HG03139 (cell line): ENCODE results near the gene ZNF775.

Experiments used
- ATAC-seq: cut with Tn5 transposase; IDR thresholded peaks from one replicate; pipeline ENCODE4 v1.9.1; 2021; ENCODE audit not compliant: unreplicated experiment

The ZNF775 gene

DNA sequence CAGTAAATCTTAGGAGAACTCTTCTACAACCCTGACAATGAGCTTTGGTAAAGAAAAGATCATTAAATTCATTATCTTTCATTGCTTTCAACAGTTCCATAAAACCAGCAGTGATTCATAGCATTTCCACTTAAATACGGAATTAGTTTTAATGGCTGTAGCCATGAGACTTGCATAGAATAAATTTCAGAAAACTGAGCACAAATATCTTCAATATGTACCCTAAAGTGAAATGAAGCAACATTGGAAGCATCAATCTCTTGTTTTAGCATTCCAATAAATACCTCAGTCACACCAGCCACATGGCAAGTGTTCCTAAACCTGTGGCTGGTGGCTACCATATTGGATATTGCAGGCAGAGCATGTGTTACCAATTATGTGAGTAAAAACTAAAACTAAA lies 34.1 kb upstream of the ZNF775 start:
- ATAC-seq: no peak

DNA sequence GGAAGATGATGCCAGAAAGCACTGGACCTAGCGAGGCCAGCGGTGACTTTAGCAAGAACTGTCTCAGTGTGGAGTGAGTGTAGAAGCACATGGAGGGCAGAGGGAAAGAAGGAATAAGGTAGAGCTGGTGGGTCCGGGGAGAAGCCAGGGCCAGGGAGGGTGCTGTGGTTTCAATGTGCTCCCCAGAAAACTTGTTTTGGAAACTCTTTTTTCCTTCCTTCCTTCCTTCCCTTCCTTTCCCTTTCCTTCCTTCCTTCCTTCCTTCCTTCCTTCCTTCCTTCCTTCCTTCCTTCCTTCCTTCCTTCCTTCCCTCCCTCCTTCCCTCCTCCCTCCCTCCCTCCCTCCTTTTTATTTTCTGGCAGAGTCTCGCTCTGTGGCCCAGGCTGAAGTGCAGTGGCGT lies 32.2 kb upstream of the ZNF775 start:
- ATAC-seq: no peak

DNA sequence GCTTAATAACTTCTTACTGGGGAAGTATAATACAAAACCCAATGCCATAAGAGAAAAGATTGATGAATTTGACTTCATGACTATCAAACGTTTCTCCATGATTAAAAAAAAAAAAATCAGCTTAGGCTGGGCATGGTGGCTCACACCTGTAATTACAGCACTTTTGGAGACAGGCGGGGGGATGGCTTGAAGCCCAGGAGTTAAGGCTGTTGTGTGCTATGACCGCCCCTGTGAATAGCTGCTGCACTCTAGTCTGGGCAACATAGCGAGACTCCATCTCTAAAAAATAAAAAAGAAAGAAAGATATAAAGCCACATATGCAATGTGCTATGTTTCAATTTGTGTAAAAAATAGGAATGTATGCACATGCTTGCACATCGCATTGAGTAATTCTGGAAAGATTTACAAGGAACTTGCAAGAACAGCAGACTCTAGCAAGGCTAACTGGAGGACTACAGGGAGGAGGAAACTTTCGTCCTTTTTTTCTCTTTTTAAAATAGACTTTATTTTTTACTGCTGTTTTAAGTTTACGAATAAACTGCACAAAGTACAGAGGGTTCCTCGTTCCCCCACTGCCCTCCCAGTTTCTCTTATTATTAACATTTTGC lies 27.4 kb upstream of the ZNF775 start:
- ATAC-seq: no peak

DNA sequence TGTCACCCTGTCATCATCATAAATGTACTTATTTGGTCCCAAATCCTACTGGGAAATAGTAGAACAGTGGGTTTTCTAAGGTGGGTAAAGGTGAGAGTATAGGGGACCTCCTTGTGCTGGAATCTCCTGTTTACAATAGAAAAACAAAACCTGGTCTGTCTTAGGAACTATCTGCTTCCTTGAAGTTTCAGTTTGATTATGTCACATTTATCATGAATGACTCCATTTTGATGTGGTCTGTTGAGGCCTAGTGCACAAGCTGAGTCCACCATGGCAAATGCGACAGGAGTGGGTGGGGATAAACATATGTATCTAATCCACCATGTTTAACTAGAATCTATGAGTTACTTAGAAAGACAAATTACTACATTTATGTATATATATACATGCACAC lies 23.5 kb upstream of the ZNF775 start:
- no peak for ATAC-seq

DNA sequence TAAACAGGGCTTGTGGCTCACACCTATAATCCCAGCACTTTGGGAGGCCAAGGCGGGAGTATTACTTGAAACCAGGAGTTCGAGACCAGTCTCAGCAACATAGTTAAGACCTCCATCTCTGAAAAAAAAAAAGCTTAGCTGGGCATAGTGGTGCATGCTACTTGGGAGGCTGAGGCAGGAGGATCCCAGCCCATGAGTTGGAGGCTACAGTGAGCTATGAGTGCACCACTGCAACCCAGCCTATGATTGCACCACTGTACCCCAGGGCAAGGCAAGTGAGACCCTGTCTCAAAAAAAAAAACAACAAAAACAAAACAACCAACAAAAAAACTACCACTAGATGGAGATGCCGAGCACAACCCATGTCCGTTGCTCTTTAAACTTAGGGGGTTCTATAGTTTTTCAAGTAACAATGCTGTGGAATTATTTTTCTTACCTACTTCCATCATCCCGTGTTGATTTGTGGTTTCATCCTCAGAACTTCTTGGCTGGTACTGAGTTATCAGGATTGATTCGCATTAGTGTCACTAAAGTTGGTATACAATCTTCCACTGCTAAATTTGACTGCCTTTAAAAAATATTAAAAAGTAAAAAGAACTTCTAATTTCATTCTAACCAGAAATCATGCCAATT lies 22.7 kb upstream of the ZNF775 start:
- ATAC-seq: no peak

DNA sequence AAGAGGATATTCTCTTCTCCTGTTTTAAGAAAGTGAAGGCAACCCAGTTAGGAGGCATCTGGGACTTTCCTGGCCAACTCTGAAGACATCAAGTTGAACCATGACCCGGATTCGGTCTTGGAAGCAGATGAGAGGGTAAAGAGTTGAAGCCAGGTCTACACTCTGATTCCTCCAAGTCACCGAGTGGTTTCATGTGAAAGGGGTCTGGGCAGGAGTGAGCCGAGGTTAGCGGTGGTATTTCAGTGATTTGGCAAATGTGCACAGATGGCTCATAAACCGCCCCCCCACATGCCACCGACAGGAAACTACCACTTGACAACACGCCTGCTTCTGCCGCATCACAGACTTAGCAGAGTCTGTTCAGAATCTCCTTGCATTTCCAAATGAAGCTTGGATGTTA lies 21.9 kb upstream of the ZNF775 start:
- no peak for ATAC-seq

DNA sequence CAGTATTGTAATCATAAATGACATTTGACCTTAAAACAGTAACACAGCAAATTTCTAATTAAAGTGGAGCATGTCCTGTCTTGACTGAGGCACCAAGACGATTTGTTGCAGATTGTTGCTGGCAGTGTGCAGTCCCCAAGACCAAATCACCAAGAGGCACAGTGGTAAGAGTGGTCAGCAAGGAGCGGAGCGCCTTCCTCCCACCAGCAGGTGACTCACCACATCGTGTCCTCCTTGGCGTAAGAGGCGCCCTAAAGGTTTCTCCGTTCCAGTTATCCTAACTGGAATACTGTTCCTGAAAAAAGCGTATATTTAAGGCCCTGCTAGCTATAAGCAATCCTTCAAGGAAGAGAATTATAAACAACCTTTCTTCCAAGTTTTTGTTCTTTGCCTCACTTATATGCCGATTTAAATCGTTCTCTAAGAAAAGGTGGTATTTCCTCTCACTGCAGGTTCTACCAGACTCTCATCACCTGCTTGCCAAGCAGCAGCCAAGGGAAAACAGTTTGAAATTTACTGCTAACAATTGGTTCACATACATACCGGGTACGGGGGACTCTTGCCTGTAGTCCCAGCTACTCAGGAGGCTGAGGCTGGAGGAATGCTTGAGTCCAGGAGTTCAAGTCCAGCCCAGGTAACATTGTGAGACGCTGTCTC lies 21.2 kb upstream of the ZNF775 start:
- no peak for ATAC-seq

DNA sequence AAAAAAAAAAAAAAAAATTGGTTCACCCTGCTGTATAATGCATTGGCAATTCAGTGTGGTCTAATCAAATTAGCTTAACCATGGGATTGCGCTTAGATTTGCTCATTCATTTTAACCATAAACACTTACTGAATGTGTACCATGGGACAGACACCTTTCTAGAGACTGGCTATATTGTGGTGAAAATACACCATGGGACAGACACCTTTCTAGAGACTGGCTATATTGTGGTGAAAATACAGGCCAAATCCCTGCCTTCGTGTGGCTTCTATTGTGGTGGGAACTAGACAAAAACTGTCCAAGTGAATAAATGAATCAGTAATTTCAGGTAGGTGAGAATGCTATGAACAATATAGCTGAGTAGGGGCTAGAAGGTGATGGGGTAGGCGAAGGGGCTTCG lies 20.7 kb upstream of the ZNF775 start:
- ATAC-seq: no peak

DNA sequence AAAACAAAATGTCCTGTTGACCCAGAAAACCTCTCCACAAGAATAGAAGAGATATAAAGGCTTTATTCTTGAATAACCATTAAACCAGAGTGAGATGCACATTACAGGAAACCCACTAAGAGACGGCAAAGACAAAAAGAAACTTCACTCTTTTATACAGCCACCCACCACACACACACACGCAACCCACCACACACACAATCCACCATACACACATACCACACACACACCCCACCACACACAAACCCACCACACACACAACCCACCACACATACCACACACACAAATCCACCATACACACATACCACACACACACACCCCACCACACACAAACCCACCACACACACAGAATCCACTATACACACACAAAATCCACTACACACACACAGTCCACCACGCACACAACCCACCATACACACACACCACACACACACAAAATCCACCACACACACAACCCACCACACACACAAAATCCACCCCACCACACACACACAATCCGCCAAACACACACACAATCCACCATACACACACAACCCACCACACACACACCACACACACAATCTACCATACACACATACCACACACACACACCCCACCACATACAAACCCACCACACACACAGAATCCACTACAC lies 20.0 kb upstream of the ZNF775 start:
- ATAC-seq: no peak

DNA sequence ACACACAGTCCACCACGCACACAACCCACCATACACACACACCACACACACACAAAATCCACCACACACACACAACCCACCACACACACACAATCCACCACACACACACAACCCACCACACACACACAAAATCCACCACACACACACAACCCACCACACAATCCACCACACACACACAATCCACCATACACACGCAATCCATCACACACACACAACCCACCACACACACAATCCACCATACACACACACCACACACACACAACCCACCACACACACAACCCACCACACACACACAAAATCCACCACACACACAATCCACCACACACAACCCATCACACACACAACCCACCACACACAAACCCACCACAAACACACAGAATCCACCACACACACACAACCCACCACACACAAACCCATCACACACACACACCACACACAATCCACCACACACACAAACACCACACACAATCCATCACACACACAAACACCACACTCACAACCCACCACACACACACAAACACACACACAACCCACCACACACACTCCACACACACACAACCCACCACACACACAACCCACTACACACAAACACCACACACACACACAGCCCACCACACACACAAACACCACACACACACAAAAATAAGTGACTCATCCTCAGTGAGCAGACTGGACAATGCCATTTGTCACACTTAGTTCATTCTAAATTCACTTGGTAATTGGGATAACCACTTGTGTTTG lies 19.3 kb upstream of the ZNF775 start:
- ATAC-seq: no peak

DNA sequence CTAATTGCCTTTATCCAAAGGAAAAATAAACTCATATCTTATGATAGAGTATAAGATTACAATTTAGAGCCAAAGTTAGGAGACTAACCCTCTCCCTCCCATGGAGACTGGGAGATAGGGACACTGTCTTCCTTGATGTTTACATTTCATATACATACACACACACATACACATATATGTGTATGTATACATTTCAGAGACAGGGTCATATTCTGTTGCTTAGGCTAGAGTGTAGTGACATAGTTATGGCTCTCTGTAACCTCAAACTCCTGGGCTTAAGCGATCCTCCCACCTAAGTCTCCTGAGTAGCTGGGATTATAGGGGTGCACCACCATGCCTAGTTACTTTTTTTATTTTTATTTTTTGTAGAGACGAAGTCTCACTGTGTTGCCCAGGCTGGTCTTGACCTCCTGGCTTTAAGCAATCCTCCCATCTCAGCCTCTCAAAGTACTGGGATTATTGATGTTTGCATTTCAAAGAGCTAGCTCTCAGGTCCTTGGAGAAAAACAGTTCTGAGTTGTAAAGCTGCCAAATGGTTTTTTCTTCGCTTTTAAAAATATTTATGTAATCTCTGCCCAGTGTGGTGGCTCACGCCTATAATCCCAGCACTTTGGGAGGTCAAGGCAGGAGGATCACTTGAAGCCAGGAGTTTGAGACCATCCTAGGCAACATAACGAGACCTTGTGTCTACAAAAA lies 18.6 kb upstream of the ZNF775 start:
- ATAC-seq: no peak

DNA sequence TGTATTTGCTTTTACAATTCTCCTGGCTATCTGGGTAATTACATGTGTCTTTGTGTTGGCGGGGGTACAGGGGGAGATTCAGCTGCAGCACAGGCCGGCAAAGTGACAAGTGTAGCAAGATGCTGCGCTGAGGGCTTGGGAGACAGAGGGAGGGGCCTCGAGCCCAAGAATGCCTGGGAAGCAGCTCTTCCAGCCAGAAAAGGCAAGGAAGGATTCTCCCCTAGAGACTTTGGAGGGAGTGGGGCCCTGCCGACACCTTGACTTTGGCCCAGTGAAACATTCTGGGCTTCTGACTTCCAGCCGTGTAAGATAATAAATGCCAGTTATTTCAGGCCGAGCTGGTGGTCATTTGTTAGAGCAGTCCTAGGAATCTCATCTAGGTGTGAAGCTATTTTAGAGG lies 17.7 kb upstream of the ZNF775 start:
- ATAC-seq: no peak

DNA sequence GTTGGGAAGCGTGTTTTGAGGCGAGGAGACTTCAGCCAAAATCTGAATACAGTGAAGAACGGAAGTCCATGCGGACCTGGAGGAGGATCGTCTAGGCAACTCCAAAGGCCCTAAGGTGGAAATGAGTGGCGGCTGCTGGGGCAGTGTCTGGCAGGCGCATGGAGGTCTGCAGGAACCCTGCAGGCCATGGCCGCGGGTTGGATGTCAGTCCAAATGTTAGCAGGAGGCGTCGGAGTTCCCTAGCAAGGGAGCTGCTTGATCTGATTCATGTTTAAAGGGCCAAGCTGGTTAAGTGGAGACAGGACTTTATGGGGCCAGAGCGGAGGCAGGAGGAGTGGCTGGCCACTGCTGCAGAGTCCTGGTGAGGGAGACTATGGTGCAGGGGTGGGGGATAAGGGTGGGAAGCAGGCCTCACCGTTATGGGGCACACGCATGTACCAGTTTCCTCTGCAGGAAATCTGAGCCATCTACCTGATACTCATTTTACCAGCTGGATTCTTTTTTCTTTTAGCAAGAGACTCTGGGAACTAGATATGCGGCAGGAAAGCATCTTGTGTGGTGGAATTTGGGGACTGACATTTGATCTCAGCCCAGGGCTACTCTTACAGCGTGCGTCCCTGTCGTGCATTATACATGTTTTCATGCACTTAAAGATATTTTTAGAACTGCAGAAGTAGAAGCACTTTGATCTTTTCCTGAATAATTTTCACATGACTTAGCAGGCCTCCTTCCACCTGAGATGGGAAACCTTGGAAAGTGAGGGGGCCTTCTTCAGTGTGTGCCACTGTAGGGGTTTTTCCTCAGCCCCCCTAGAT lies 17.1 kb upstream of the ZNF775 start:
- no peak for ATAC-seq

DNA sequence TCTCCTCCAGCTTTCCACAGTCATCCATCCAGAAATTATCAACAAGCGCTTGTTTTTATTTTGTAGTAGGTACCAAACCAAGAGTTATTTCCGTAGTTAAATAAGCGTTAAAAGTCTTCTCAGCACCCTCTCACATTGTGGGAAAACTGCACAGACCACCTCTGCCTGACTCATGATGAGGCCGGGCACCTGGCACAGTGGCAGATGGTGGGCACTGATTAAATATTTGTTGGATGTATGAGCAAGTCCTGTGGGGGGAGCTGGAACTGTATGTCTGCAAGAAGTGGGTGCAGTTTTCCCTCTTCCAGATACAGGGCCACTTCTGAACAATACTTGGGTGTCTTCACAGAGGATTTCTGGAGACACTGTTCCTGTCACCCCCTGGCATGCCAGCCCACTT lies 15.8 kb upstream of the ZNF775 start:
- ATAC-seq: no peak

DNA sequence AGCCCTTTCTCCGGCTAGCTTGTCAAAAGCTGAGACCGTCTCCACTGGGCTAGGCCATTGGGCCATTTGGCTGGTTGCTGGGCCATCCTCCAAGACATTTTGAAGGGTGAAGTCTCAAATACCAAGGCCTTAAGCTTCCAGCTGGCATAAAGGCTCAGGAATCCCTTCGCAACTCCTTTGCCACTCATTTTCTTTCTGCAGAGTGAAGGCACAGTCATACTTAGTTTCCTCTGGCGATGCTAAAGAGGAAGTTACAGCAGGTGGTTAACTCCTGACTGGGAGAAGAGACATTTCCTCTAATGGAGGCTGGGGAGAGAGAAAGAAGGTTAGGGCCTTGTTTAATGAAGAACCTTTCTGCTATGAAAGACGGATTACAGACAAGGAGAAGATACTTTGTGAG lies 15.3 kb upstream of the ZNF775 start:
- no peak for ATAC-seq

DNA sequence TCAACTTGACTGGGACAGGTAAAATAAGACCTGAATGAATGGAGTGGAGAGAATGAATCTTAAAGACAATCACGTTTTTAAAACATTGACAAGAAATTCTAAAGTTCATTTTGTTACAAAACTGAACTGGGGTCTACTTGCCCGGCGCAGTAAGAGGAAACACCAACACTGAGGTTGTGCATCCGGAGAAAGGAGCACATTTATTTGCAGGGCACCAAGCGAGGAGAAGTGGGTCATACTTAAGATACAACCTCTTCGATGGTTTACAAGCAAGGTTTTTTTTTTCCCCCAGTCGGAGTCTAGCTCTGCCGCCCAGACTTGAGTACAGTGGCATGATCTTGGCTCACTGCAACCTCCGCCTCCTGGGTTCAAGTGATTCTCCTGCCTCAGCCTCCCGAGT lies 13.9 kb upstream of the ZNF775 start:
- ATAC-seq: no peak

DNA sequence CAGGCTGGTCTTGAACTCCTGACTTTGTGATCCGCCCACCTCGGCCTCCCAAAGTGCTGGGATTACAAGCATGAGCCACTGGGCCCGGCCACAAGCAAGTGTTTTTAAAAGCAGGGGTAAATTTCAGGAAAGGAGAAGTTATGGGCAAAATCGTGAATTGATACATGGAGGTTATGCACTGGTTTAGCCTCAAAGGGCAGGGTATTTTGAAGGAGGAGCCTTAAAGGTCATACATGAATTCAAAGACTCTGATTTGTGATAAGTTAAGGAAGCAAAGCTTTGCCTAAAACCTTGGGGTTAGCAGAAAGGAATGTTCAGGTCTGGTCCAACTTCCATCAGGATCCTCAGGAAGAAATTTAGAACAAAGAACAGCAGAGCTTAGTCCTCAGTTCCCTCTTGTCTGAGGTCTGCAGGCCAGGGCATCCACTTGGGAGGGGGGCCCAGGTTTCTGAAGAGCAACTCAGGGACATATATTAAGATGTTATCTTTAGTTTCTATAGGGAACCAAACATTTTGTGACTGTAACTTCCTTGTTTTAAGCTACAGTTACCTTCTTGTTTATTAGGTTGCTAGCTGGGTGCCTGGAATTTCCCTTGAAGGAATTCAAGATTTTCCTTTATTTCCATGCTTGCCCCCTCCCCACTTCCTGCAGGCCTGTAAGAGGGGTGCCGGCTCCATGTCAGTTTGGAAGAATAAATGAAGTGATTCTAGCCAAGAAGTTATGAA lies 13.3 kb upstream of the ZNF775 start:
- ATAC-seq: no peak

DNA sequence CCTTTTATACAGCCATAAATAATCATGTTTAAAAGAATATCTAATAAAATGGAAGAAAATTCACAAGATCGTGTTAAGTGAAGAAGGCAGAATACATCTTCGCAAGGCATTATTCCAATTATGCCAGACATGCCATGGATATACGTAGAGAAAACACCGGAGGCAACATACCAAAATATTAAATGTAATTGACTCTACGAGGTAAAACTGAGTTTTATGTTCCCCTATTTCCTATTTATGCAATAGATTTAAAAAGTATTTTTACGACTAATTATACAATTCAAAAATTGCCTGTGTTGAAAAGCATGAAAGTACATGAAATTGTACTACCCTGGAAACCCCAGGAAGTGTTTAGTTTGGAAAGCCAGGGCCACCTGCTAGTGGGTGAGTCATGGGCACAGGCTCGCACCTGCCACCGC lies 11.4 kb upstream of the ZNF775 start:
- no peak for ATAC-seq

DNA sequence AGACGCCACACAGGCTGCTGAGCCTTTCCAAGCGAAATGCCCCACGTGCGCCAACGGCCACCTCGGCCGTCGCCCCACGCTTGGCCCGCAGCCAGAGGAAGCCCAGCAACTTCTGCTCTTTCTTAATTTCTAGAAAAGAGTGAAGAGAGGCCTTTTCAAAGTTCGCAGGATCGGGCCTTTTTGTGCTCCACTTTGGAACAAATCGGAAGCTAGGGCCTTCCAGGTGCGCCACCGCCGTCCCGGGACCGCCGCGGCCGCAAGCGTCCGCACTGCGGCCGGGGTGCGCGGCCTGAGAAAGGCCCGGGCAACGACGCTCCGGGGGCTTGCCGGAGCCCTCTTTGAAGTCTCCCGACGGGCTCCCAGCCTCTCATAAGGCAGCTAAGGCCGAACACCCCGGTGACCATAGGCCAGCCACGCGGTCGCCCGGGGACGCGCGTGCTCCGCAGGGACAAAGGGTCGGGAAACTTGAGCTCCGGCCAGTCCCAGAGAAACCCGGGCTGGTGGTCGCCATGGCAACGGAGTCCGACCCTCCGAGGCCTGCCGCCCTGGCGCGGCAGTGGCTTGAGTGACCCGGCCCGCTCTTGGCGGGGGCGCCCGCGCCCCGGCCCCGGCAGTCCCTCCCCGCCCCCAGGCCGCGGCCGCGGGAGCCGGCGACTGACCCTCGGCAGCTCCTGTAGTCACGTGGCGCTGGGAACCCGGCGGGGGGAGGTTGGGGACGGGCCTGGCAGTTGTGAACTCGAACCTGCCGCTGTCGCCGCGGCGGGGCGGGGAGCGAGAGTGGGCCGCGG lies 10.8 kb upstream of the ZNF775 start, which contains the start of gene REPIN1:
Gene REPIN1 (plus strand): TSS at position 727 of the 788 bp plus-strand sequence. CDS start 890 bp downstream, outside the sequence.
- ATAC-seq: peak; percentile 45
